Spleen (tissue), 11 donors: ENCODE results near the gene NPDC1. TPM values are rescaled to one million over a fixed set of nuclear protein-coding genes. Genes with fewer than 3 reads are reported as not detected.

Experiments used
- DNase-seq: peaks from one replicate; pipeline ENCODE4 v3.0.0-alpha.2; 2020
- H3K27ac ChIP-seq, 8 donors: fragments of 200-600 bp; sonication (generic) in 7 of 8; 1 replicate in 4 of 8; 2 replicates in 4 of 8; pipeline versions ENCODE4 v1.5.0 to v1.8.0; 2016 to 2021; ENCODE audit warnings: inconsistent platforms in 4 of 8, mild to moderate bottlenecking in 4 of 8, moderate library complexity in 1 of 8
- H3K27me3 ChIP-seq, 7 donors: fragments of 200-600 bp; sonication (generic) in 6 of 7; replicated peaks in 1 of 7; 1 replicate in 4 of 7; 2 replicates in 3 of 7; pipeline versions ENCODE4 v1.5.0 to v1.8.0; 2016 to 2021; ENCODE audit warnings: inconsistent platforms in 3 of 7, mild to moderate bottlenecking in 1 of 7
- H3K36me3 ChIP-seq, 6 donors: fragments of 200-600 bp; sonication (generic) in 5 of 6; 1 replicate in 4 of 6; 2 replicates in 2 of 6; pipeline versions ENCODE4 v1.5.0 to v1.8.0; 2016 to 2021; ENCODE audit warnings: inconsistent platforms in 2 of 6
- H3K4me1 ChIP-seq, 6 donors: fragments of 200-600 bp; sonication (generic) in 5 of 6; 1 replicate in 3 of 6; 2 replicates in 3 of 6; pipeline versions ENCODE4 v1.5.0 to v1.8.0; 2016 to 2021; ENCODE audit warnings: inconsistent platforms in 3 of 6
- H3K4me3 ChIP-seq, 8 donors: fragments of 200-600 bp; sonication (generic) in 7 of 8; 1 replicate in 4 of 8; 2 replicates in 4 of 8; pipeline versions ENCODE4 v1.5.0 to v1.8.0; 2016 to 2021; ENCODE audit warnings: inconsistent platforms in 4 of 8, mild to moderate bottlenecking in 4 of 8, moderate library complexity in 2 of 8
- H3K9me3 ChIP-seq, 8 donors: fragments of 200-600 bp; sonication (generic) in 7 of 8; 1 replicate in 4 of 8; 2 replicates in 4 of 8; pipeline versions ENCODE4 v1.5.0 to v1.8.0; 2016 to 2021; ENCODE audit warnings: inconsistent platforms in 4 of 8
- CTCF ChIP-seq, 11 experiments: fragments of 200-600 bp in 7 of 11; fragments of 450-650 bp in 4 of 11; sonication (generic) in 4 of 11; IDR thresholded peaks in 8 of 11; conservative IDR thresholded peaks in 3 of 11; 1 replicate in 7 of 11; 2 replicates in 4 of 11; pipeline versions ENCODE4 v1.4.0 to v1.8.0; 2016 to 2021; ENCODE audit warnings: antibody characterized with exemption in 11 of 11, inconsistent platforms in 4 of 11, mild to moderate bottlenecking in 1 of 11
- POLR2A ChIP-seq, 3 donors: fragments of 450-650 bp; IDR thresholded peaks; one replicate each; pipeline ENCODE4 v1.5.1; 2017; ENCODE audit warnings: antibody characterized with exemption in 3 of 3, mild to moderate bottlenecking in 1 of 3
- POLR2AphosphoS5 ChIP-seq, 3 donors: sonication (generic); formaldehyde crosslinking; IDR thresholded peaks; one replicate each; pipeline ENCODE4 v1.5.1; 2017; ENCODE audit warnings: antibody characterized with exemption in 3 of 3
- WGBS, 5 donors: extraction: QIAGEN DNeasy Blood & Tissue Kit in 3 of 5; methylation state at CpG; one replicate each; pipeline versions ENCODE4 v1.1.5 to v1.1.7; 2013 to 2018; 5-methylcytosine and 5-hydroxymethylcytosine counted together
- intact Hi-C: fragments of 100-400 bp; cut with DNase I; formaldehyde crosslinking; loops from one replicate; pipeline ENCODE4 v1.15.0; 2023; ENCODE audit warnings: low total_unique reads
- polyA plus RNA-seq, 3 donors: library from polyadenylated mRNA; stranded (reverse); fragments of 200-250 nt; gene quantifications; one replicate each; pipeline ENCODE4 v1.2.1, GENCODE V29; 2013
- total RNA-seq, 7 donors: library from RNA; depleted of rRNA in 3 of 7; stranded (reverse); fragments of >200 nt in 3 of 7; fragmentation: NEBNext Ultra II Directional in 4 of 7; extraction: Animal tissue kit (Norgen Biotek cat#: 25700) in 4 of 7; gene quantifications; one replicate each; pipeline versions ENCODE4 v1.1.0 to v1.2.1, GENCODE V29; 2016 to 2021
- donor health status: healthy with polysubstance abuse.
- donor health status: DM: no; HTN: no; CAD: no; lungs with moderate emphysema.
- donor health status: DM: no; HTN: no; CAD: no.
- donor health status: Bipolar disorder and iron deficiency.
- donor health status: healthy.
- donor health status: DM: no; HTN: no; CAD: no.
- donor health status: DM: yes; HTN: yes; CAD: no.

Gene NPDC1
- total and polyA plus RNA-seq, 10 donors: 86.3 to 358 (median 132) TPM

- intact Hi-C loops: no loop called here
- 8 to 23% (median 18%) methylated on average over 5 to 6 of the region's 6 CpGs for WGBS, 5 donors
- peak overlapping the region; percentile 25 to 84 (median 56) for H3K4me3 ChIP-seq
Measured at GRCh38 chr9:137070906-137071275, 24.9 kb upstream of the NPDC1 start.

GRCh38 chr9:137070201-137070905 lies 24.4 kb upstream of the NPDC1 start, which contains the start of gene SAPCD2:
Gene SAPCD2 (minus strand): TSS chr9:137070557. CDS start chr9:137070460, 97 bp downstream.
- Histone ChIP-seq H3K36me3 (no peaks in the 10 kb centered on the region), H3K27ac (peak within 1 kb of the TSS; percentile 35 to 85 (median 72)), H3K4me1 (peaks cover 7 to 81% (median 32%) of the 10 kb centered on the region in 6 donors), H3K9me3 (no peaks in the 10 kb centered on the region), H3K27me3 (peaks cover 0 to 17% (median 7%) of the 10 kb centered on the region in 7 donors), H3K4me3 (peak within 1 kb of the TSS; percentile 25 to 84 (median 56))
- 0 to 1% (median 1%) methylated on average over 29 to 74 of the region's 74 CpGs for WGBS, 5 donors
- DNase-seq: peak; percentile 94
- no peak for TF ChIP-seq POLR2A (IDR thresholded peaks at IDR 0.05)
- peak in 1 of 11 experiments; percentile 25 for TF ChIP-seq CTCF (IDR thresholded peaks at IDR 0.05 in 8 of 11, conservative IDR thresholded peaks at IDR 0.05 in 3 of 11)
- TF ChIP-seq POLR2AphosphoS5 (IDR thresholded peaks at IDR 0.05): peak; percentile 29 to 75 (median 69)
- intact Hi-C loops: no loop called here

More at GRCh38 chr9:137070906-137071275, 24.9 kb upstream of the NPDC1 start:
- DNase-seq: no peak
- TF ChIP-seq POLR2AphosphoS5 (IDR thresholded peaks at IDR 0.05) (no peak), POLR2A (IDR thresholded peaks at IDR 0.05) (no peak), CTCF (IDR thresholded peaks at IDR 0.05 in 8 of 11, conservative IDR thresholded peaks at IDR 0.05 in 3 of 11) (peak in 2 of 11 experiments; percentile 12 to 21)
- Histone ChIP-seq H3K27me3 (peaks cover 0 to 17% (median 7%) of the 10 kb centered on the region in 7 donors), H3K27ac (peak overlapping the region; percentile 35 to 85 (median 72)), H3K4me1 (peaks cover 7 to 83% (median 32%) of the 10 kb centered on the region in 6 donors), H3K9me3 (no peaks in the 10 kb centered on the region), H3K36me3 (no peaks in the 10 kb centered on the region)

GRCh38 chr9:137069508-137070091 lies 23.6 kb upstream of the NPDC1 start:
- peaks cover 0 to 5% (median 0%) of the 10 kb centered on the region in 6 donors for H3K36me3 ChIP-seq
- peak overlapping the region in 7 of 8 donors; percentile 13 to 84 (median 60) for H3K4me3 ChIP-seq
- WGBS, 5 donors: 4 to 9% (median 6%) methylated on average over 22 to 52 of the region's 52 CpGs
- intact Hi-C loops: loop anchor here (10.0 kb wide), 1 partner anchor 285 kb away; no protein-coding TSS in a partner anchor
- H3K27me3 ChIP-seq: peaks cover 0 to 18% (median 7%) of the 10 kb centered on the region in 7 donors
- no peak for TF ChIP-seq POLR2A (IDR thresholded peaks at IDR 0.05)
- TF ChIP-seq POLR2AphosphoS5 (IDR thresholded peaks at IDR 0.05): no peak
- TF ChIP-seq CTCF (IDR thresholded peaks at IDR 0.05 in 8 of 11, conservative IDR thresholded peaks at IDR 0.05 in 3 of 11): no peak
- DNase-seq: peak; percentile 82
- no peaks in the 10 kb centered on the region for H3K9me3 ChIP-seq
- H3K27ac ChIP-seq: peak overlapping the region in 2 of 8 donors; percentile 83 to 85
- H3K4me1 ChIP-seq: peaks cover 7 to 76% (median 32%) of the 10 kb centered on the region in 6 donors
